OCI-LY1 (cell line): ENCODE results near the gene PLEKHJ1.
A peak's percentile ranks its signal among the peaks of the same experiment; 100 is the strongest.

Experiments used
- H2AFZ ChIP-seq: fragments of 200-600 bp; sonication (generic), shearing (Covaris generic); 2 replicates; pipeline ENCODE4 v1.6.0; 2014; ENCODE audit warnings: antibody characterized with exemption, mild to moderate bottlenecking, low read length
- H3F3A ChIP-seq: fragments of 200-600 bp; sonication (generic), shearing (Covaris generic); 2 replicates; pipeline ENCODE4 v1.6.0; 2014; ENCODE audit warnings: mild to moderate bottlenecking, antibody characterized with exemption, low read length, moderate library complexity; ENCODE audit not compliant: insufficient read depth
- H3K27ac ChIP-seq: fragments of 200-600 bp; sonication (generic); 2 replicates; pipeline ENCODE4 v1.5.1; 2014; ENCODE audit warnings: low read length, mixed run types, mild to moderate bottlenecking, low read depth; ENCODE audit not compliant: poor library complexity, severe bottlenecking
- H3K27me3 ChIP-seq: fragments of 200-600 bp; sonication (generic); 2 replicates; pipeline ENCODE4 v1.6.0; 2014; ENCODE audit warnings: antibody characterized with exemption, mild to moderate bottlenecking, low read length, moderate library complexity; ENCODE audit not compliant: insufficient read depth
- H3K36me3 ChIP-seq: fragments of 200-600 bp; sonication (generic); 2 replicates; pipeline ENCODE4 v1.6.1; 2014; ENCODE audit warnings: mild to moderate bottlenecking, antibody characterized with exemption, low read length, moderate library complexity, mixed read lengths; ENCODE audit not compliant: insufficient read depth
- H3K4me1 ChIP-seq: fragments of 200-600 bp; sonication (generic); 2 replicates; pipeline ENCODE4 v1.5.1; 2014; ENCODE audit warnings: mild to moderate bottlenecking, low read length, moderate library complexity; ENCODE audit not compliant: insufficient read depth, severe bottlenecking
- H3K4me2 ChIP-seq: fragments of 200-600 bp; sonication (generic), shearing (Covaris generic); 2 replicates; pipeline ENCODE4 v1.6.1; 2014; ENCODE audit warnings: low read length
- H3K4me3 ChIP-seq: fragments of 200-600 bp; sonication (generic); 2 replicates; pipeline ENCODE4 v1.5.1; 2014; ENCODE audit warnings: low read length, low read depth, mild to moderate bottlenecking, mixed read lengths; ENCODE audit not compliant: poor library complexity, severe bottlenecking
- H3K79me2 ChIP-seq: fragments of 200-600 bp; shearing (Covaris generic); 2 replicates; pipeline ENCODE4 v1.6.1; 2016; ENCODE audit warnings: mixed run types, low read length, mixed read lengths; ENCODE audit not compliant: insufficient read depth
- H3K9ac ChIP-seq: fragments of 200-600 bp; sonication (generic), shearing (Covaris generic); 2 replicates; pipeline ENCODE4 v1.6.1; 2014; ENCODE audit warnings: mild to moderate bottlenecking, low read length, mixed read lengths
- H3K9me2 ChIP-seq: fragments of 200-600 bp; sonication (generic), shearing (Covaris generic); 2 replicates; pipeline ENCODE4 v1.6.1; 2014; ENCODE audit warnings: low read depth, mild to moderate bottlenecking, low read length, mixed read lengths
- H3K9me3 ChIP-seq: fragments of 200-600 bp; shearing (Covaris generic); 2 replicates; pipeline ENCODE4 v1.6.1; 2014; ENCODE audit warnings: low read length, mixed read lengths
- H4K20me1 ChIP-seq: fragments of 200-600 bp; sonication (generic), shearing (Covaris generic); 2 replicates; pipeline ENCODE4 v1.6.0; 2016; ENCODE audit warnings: mild to moderate bottlenecking, low read length; ENCODE audit not compliant: insufficient read depth
- EZH2 ChIP-seq: fragments of 200-600 bp; sonication (generic), shearing (Covaris generic); IDR thresholded peaks from 2 replicates; pipeline ENCODE4 v1.8.0; 2017; ENCODE audit warnings: borderline replicate concordance, mixed run types, mild to moderate bottlenecking, antibody characterized with exemption, low read length, moderate library complexity, mixed read lengths
- TF ChIP-seq, protein P1 (sequence below): fragments of 200-600 bp; sonication (generic), shearing (Covaris generic); IDR thresholded peaks from 2 replicates; pipeline ENCODE4 v1.5.1; 2017; ENCODE audit warnings: mild to moderate bottlenecking, antibody characterized with exemption, low read length, moderate library complexity, mixed read lengths

Gene PLEKHJ1

GRCh38 chr19:2236314-2237050 is at the start of gene PLEKHJ1, which contains the start of gene SF3A2:
Gene PLEKHJ1, minus strand, starts transcription at chr19:2236329. Its CDS starts 81 bp downstream, at chr19:2236248.
Gene SF3A2, plus strand, starts transcription at chr19:2236824. Its CDS starts 6,595 bp downstream, at chr19:2243419.
- H2AFZ ChIP-seq = no peak within 1 kb of the TSS
- no peaks in the 10 kb centered on the region for H3K9me2 ChIP-seq
- H3K4me2 ChIP-seq = peak within 1 kb of the TSS; percentile 97
- H3K9ac ChIP-seq = peak within 1 kb of the TSS; percentile 88
- TF ChIP-seq EZH2 = no peak
- TF ChIP-seq, protein P1, sequence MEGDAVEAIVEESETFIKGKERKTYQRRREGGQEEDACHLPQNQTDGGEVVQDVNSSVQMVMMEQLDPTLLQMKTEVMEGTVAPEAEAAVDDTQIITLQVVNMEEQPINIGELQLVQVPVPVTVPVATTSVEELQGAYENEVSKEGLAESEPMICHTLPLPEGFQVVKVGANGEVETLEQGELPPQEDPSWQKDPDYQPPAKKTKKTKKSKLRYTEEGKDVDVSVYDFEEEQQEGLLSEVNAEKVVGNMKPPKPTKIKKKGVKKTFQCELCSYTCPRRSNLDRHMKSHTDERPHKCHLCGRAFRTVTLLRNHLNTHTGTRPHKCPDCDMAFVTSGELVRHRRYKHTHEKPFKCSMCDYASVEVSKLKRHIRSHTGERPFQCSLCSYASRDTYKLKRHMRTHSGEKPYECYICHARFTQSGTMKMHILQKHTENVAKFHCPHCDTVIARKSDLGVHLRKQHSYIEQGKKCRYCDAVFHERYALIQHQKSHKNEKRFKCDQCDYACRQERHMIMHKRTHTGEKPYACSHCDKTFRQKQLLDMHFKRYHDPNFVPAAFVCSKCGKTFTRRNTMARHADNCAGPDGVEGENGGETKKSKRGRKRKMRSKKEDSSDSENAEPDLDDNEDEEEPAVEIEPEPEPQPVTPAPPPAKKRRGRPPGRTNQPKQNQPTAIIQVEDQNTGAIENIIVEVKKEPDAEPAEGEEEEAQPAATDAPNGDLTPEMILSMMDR = peak; percentile 78
- no peaks in the 10 kb centered on the region for H3K9me3 ChIP-seq
- H3K36me3 ChIP-seq = peaks cover 30% of the 10 kb centered on the region
- no peaks in the 10 kb centered on the region for H4K20me1 ChIP-seq
- H3K27me3 ChIP-seq = no peaks in the 10 kb centered on the region
- H3K4me1 ChIP-seq = peaks cover 76% of the 10 kb centered on the region
- H3F3A ChIP-seq = no peaks in the 10 kb centered on the region
- peak within 1 kb of the TSS; percentile 83 for H3K27ac ChIP-seq
- H3K79me2 ChIP-seq = peaks cover 57% of the 10 kb centered on the region
- peak within 1 kb of the TSS; percentile 94 for H3K4me3 ChIP-seq

- Histone ChIP-seq H3K4me3 (no peak overlapping the region), H3K9me2 (no peaks in the 10 kb centered on the region), H2AFZ (no peak overlapping the region), H3K9ac (no peak overlapping the region), H3K79me2 (no peaks in the 10 kb centered on the region), H3K4me2 (no peak overlapping the region), H3K36me3 (no peaks in the 10 kb centered on the region), H3K9me3 (no peaks in the 10 kb centered on the region), H3K27me3 (peaks cover 15% of the 10 kb centered on the region), H4K20me1 (no peaks in the 10 kb centered on the region), H3K27ac (no peak overlapping the region), H3K4me1 (peaks cover 2% of the 10 kb centered on the region), H3F3A (no peaks in the 10 kb centered on the region)
- no peak for TF ChIP-seq EZH2
- TF ChIP-seq, protein P1 = no peak
Measured at GRCh38 chr19:2283835-2284507, 47.8 kb upstream of the PLEKHJ1 start.

DNA sequence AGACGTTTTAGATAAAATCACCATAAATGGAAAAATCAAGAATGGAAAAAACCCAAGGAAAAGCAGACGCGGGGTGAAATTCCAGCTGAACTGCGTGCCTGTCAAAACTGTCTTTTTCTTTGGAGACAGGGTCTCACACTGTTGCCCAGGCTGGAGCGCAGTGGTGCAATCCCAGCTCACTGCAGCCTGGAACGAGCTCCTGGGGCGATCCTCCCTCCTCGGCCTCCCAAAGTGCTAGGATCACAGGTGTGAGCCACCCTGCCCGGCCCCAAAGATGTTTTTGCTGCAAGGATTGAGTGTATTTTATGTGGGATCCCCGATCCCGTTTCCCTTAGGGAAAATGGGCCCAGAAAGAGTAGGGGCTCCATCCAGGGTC is 46.7 kb upstream of the PLEKHJ1 start:
- Histone ChIP-seq H3K4me3 (no peak overlapping the region), H3K9ac (no peak overlapping the region), H3K4me1 (no peaks in the 10 kb centered on the region), H3F3A (no peaks in the 10 kb centered on the region), H3K36me3 (no peaks in the 10 kb centered on the region), H3K4me2 (no peak overlapping the region), H3K27ac (no peak overlapping the region), H3K9me2 (no peaks in the 10 kb centered on the region), H4K20me1 (no peaks in the 10 kb centered on the region), H3K79me2 (no peaks in the 10 kb centered on the region), H2AFZ (no peak overlapping the region), H3K27me3 (peaks cover 9% of the 10 kb centered on the region), H3K9me3 (no peaks in the 10 kb centered on the region)
- TF ChIP-seq EZH2 = no peak
- TF ChIP-seq, protein P1 = no peak
